ENCODE results near the gene CD300C.
A peak's percentile ranks its signal among the peaks of the same experiment; 100 is the strongest.
"Not testable (repeated sequence)": the region's sequence is repeated elsewhere in the genome, so short reads cannot be mapped to it uniquely, and the experiment has no call there.

CD300C gene

GRCh38 chr17:74512036-74512435, 33.9 kb downstream of the CD300C start:
- DNase-seq: no peak

DNA sequence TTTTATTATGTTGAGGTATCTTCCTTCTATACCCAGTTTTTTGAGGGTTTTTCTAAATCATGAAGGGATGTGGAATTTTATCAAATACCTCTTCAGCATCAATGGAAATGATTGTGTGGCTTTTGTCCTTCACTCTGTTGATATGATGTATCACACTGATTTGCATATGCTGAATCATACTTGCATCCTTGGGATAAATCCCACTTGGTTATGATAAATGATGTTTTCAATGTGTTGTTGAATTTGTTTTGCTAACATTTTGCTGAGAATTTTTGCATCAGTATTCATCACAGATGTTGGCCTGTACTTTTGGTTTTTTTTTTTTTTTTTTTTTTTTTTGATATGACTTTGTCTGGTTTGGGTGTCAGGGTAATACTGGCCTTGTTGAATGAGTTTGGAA, 37.8 kb downstream of the CD300C start:
- DNase-seq: no peak

DNA sequence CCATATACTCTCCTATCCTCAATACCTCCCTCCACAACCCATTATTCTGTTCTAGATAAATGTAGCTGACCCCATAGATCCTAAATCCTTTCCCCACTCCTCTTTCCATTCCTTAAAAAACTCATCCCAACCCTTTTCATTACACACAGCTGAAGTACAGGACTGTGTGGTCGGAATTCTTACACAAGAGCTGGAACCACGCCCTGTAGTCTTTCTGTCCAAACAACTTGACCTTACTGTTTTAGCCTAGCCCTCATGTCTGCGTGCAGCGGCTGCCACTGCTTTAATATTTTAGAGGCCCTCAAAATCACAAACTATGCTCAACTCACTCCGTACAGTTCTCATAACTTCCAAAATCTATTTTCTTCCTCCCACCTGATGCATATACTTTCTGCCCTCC, 42.0 kb downstream of the CD300C start:
- not testable (repeated sequence) for DNase-seq

DNA sequence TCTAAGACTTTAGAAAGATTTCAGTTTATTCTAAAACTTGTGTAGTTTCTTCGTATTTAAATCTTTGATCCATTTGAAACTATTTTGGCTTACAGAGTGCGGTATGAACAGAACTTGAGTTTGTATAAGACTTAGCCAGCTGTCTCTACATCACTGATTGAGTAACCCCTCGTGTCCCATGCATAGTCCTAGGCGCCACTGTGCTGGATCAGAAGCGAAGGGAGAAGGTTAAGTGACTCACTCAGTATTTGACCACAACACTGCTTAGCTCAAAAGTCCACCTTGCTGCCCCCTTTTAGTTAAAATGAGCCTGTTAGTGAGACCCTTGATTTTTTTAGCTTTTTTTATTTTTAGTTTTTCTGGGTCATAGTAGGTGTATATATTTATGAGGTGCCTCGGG, 43.1 kb downstream of the CD300C start:
- no peak for DNase-seq

DNA sequence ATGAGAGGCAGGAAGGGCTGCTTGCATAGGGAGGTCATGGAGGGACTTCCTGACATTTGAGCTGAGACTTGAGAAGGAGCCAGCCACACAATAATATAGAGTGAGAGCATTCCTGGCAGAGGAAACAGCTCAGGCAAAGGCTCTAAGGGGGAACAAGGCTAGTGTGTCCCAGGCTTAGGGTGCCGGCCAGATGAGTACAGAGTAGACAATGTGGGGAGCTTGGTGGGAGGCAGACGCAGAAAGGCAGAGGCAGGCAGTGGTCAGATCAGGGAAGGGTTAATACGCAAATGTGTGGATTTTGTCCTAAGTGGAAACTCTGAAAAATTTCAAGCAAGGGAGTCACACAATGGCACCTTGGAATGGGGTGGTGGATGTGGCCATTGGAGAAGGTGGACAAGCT, 45.9 kb downstream of the CD300C start:
- no peak for DNase-seq

DNA sequence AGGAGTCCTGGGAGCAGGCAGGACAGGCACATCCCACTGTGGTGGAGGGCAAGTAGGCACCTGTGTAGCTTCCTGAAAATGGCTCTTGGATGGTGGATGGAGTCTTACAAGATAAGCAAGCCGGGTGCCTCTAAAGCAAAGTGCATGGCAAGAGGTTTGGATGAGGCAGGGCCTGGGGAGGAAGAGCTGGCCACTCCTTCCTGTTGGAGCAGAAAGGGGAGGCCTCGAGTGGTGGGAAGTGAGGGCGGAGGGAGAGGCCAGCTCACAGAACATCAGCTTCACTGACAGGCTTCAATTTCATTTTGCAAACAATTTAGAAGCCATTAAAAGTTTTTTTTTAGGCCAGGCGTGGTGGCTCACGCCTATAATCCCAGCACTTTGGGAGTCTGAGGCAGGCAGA, 48.4 kb downstream of the CD300C start:
- DNase-seq: no peak

GRCh38 chr17:74493331-74493833, 52.5 kb downstream of the CD300C start:
- DNase-seq: peak; percentile 52

GRCh38 chr17:74491626-74492025, 54.3 kb downstream of the CD300C start:
- DNase-seq: no peak

All from effector CD4-positive, alpha-beta T cell (primary cell).